ENCODE data around the gene ZNF679.
"Not testable (repeated sequence)": the region's sequence is repeated elsewhere in the genome, so short reads cannot be mapped to it uniquely, and the experiment has no call there.

The ZNF679 gene

GRCh38 chr7:64228174-64228573, at the start of gene ZNF679:
TSS of gene ZNF679 (plus strand) at chr7:64228474. CDS start at chr7:64249118, 20,644 bp downstream.
- H3K9ac ChIP-seq (ENCODE audit: insufficient read length, low read depth); H3K4me3 ChIP-seq (ENCODE audit: insufficient read length, low read depth); H3K36me3 ChIP-seq (ENCODE audit: insufficient read depth, insufficient read length, low read length); H3K9me3 ChIP-seq (ENCODE audit: insufficient read depth, low read length); H3K27me3 ChIP-seq (ENCODE audit: insufficient read depth, insufficient read length); H3K4me1 ChIP-seq (ENCODE audit: insufficient read depth, insufficient read length); DNase-seq (ENCODE audit: low read depth, low spot score): not testable (repeated sequence)

GRCh38 chr7:64180989-64181388, 47.3 kb upstream of the ZNF679 start:
- H3K9ac ChIP-seq (ENCODE audit: insufficient read length, low read depth), result no peak overlapping the region
- TF ChIP-seq ZNF274 (IDR thresholded peaks at IDR 0.05; ENCODE audit: low read depth, low read length) (no peak), SUZ12 (IDR thresholded peaks at IDR 0.05; ENCODE audit: extremely low read depth, insufficient read depth, insufficient read length) (no peak), YY1 (IDR thresholded peaks at IDR 0.05; ENCODE audit: insufficient read depth, insufficient read length) (no peak)
- no peaks in the 10 kb centered on the region for H3K9me3 ChIP-seq (ENCODE audit: insufficient read depth, low read length)
- peak; percentile 22 for DNase-seq (ENCODE audit: low read depth, low spot score)
- H3K4me3 ChIP-seq (ENCODE audit: insufficient read length, low read depth), result no peak overlapping the region
- no peaks in the 10 kb centered on the region for H3K36me3 ChIP-seq (ENCODE audit: insufficient read depth, insufficient read length, low read length)
- H3K4me1 ChIP-seq (ENCODE audit: insufficient read depth, insufficient read length), result no peaks in the 10 kb centered on the region
- peaks cover 25% of the 10 kb centered on the region for H3K27me3 ChIP-seq (ENCODE audit: insufficient read depth, insufficient read length)

- Histone ChIP-seq H3K9me3 (ENCODE audit: insufficient read depth, low read length) (no peaks in the 10 kb centered on the region), H3K4me3 (ENCODE audit: insufficient read length, low read depth) (no peak overlapping the region), H3K27me3 (ENCODE audit: insufficient read depth, insufficient read length) (peaks cover 28% of the 10 kb centered on the region), H3K4me1 (ENCODE audit: insufficient read depth, insufficient read length) (no peaks in the 10 kb centered on the region), H3K36me3 (ENCODE audit: insufficient read depth, insufficient read length, low read length) (no peaks in the 10 kb centered on the region), H3K9ac (ENCODE audit: insufficient read length, low read depth) (no peak overlapping the region)
- DNase-seq (ENCODE audit: low read depth, low spot score), result no peak
- TF ChIP-seq YY1 (IDR thresholded peaks at IDR 0.05; ENCODE audit: insufficient read depth, insufficient read length), result no peak
- no peak for TF ChIP-seq SUZ12 (IDR thresholded peaks at IDR 0.05; ENCODE audit: extremely low read depth, insufficient read depth, insufficient read length)
- TF ChIP-seq ZNF274 (IDR thresholded peaks at IDR 0.05; ENCODE audit: low read depth, low read length), result no peak
Observed at GRCh38 chr7:64181586-64181985, 46.7 kb upstream of the ZNF679 start.

GRCh38 chr7:64182036-64182790, 46.1 kb upstream of the ZNF679 start:
- TF ChIP-seq ZNF274 (IDR thresholded peaks at IDR 0.05; ENCODE audit: low read depth, low read length) (no peak), SUZ12 (IDR thresholded peaks at IDR 0.05; ENCODE audit: extremely low read depth, insufficient read depth, insufficient read length) (no peak), YY1 (IDR thresholded peaks at IDR 0.05; ENCODE audit: insufficient read depth, insufficient read length) (no peak)
- no peak for DNase-seq (ENCODE audit: low read depth, low spot score)
- H3K9me3 ChIP-seq (ENCODE audit: insufficient read depth, low read length), result no peaks in the 10 kb centered on the region
- H3K27me3 ChIP-seq (ENCODE audit: insufficient read depth, insufficient read length), result peaks cover 32% of the 10 kb centered on the region
- H3K4me3 ChIP-seq (ENCODE audit: insufficient read length, low read depth), result no peak overlapping the region
- H3K36me3 ChIP-seq (ENCODE audit: insufficient read depth, insufficient read length, low read length), result no peaks in the 10 kb centered on the region
- no peak overlapping the region for H3K9ac ChIP-seq (ENCODE audit: insufficient read length, low read depth)
- no peaks in the 10 kb centered on the region for H3K4me1 ChIP-seq (ENCODE audit: insufficient read depth, insufficient read length)

- no peak for TF ChIP-seq YY1 (IDR thresholded peaks at IDR 0.05; ENCODE audit: insufficient read depth, insufficient read length)
- no peak for TF ChIP-seq SUZ12 (IDR thresholded peaks at IDR 0.05; ENCODE audit: extremely low read depth, insufficient read depth, insufficient read length)
- no peak for TF ChIP-seq ZNF274 (IDR thresholded peaks at IDR 0.05; ENCODE audit: low read depth, low read length)
- Histone ChIP-seq H3K4me3 (ENCODE audit: insufficient read length, low read depth) (no peak overlapping the region), H3K27me3 (ENCODE audit: insufficient read depth, insufficient read length) (peaks cover 42% of the 10 kb centered on the region), H3K4me1 (ENCODE audit: insufficient read depth, insufficient read length) (no peaks in the 10 kb centered on the region), H3K9me3 (ENCODE audit: insufficient read depth, low read length) (no peaks in the 10 kb centered on the region), H3K36me3 (ENCODE audit: insufficient read depth, insufficient read length, low read length) (no peaks in the 10 kb centered on the region), H3K9ac (ENCODE audit: insufficient read length, low read depth) (no peak overlapping the region)
- peak; percentile 13 for DNase-seq (ENCODE audit: low read depth, low spot score)
Observed at GRCh38 chr7:64183126-64183742, 45.0 kb upstream of the ZNF679 start.

- H3K36me3 ChIP-seq (ENCODE audit: insufficient read depth, insufficient read length, low read length), result no peaks in the 10 kb centered on the region
- H3K9ac ChIP-seq (ENCODE audit: insufficient read length, low read depth), result no peak overlapping the region
- H3K27me3 ChIP-seq (ENCODE audit: insufficient read depth, insufficient read length), result peaks cover 43% of the 10 kb centered on the region
- H3K4me1 ChIP-seq (ENCODE audit: insufficient read depth, insufficient read length), result no peaks in the 10 kb centered on the region
- TF ChIP-seq SUZ12 (IDR thresholded peaks at IDR 0.05; ENCODE audit: extremely low read depth, insufficient read depth, insufficient read length) (no peak), YY1 (IDR thresholded peaks at IDR 0.05; ENCODE audit: insufficient read depth, insufficient read length) (no peak), ZNF274 (IDR thresholded peaks at IDR 0.05; ENCODE audit: low read depth, low read length) (no peak)
- DNase-seq (ENCODE audit: low read depth, low spot score), result no peak
- no peak overlapping the region for H3K4me3 ChIP-seq (ENCODE audit: insufficient read length, low read depth)
- no peaks in the 10 kb centered on the region for H3K9me3 ChIP-seq (ENCODE audit: insufficient read depth, low read length)
Observed at GRCh38 chr7:64183827-64184372, 44.4 kb upstream of the ZNF679 start.

- Histone ChIP-seq H3K9ac (ENCODE audit: insufficient read length, low read depth) (no peak overlapping the region), H3K36me3 (ENCODE audit: insufficient read depth, insufficient read length, low read length) (no peaks in the 10 kb centered on the region), H3K4me3 (ENCODE audit: insufficient read length, low read depth) (no peak overlapping the region), H3K27me3 (ENCODE audit: insufficient read depth, insufficient read length) (peaks cover 43% of the 10 kb centered on the region), H3K4me1 (ENCODE audit: insufficient read depth, insufficient read length) (no peaks in the 10 kb centered on the region), H3K9me3 (ENCODE audit: insufficient read depth, low read length) (no peaks in the 10 kb centered on the region)
- DNase-seq (ENCODE audit: low read depth, low spot score), result no peak
- TF ChIP-seq SUZ12 (IDR thresholded peaks at IDR 0.05; ENCODE audit: extremely low read depth, insufficient read depth, insufficient read length) (no peak), YY1 (IDR thresholded peaks at IDR 0.05; ENCODE audit: insufficient read depth, insufficient read length) (no peak), ZNF274 (IDR thresholded peaks at IDR 0.05; ENCODE audit: low read depth, low read length) (no peak)
Observed at GRCh38 chr7:64184376-64184775, 43.9 kb upstream of the ZNF679 start.

Data from NT2/D1 (cell line).